ENCODE measurements around the gene SIGLEC14. TPM values are rescaled to one million over a fixed set of nuclear protein-coding genes. Genes with fewer than 3 reads are reported as not detected.
"Not testable (repeated sequence)": the region's sequence is repeated elsewhere in the genome, so short reads cannot be mapped to it uniquely, and the experiment has no call there.

The SIGLEC14 gene, protein sequence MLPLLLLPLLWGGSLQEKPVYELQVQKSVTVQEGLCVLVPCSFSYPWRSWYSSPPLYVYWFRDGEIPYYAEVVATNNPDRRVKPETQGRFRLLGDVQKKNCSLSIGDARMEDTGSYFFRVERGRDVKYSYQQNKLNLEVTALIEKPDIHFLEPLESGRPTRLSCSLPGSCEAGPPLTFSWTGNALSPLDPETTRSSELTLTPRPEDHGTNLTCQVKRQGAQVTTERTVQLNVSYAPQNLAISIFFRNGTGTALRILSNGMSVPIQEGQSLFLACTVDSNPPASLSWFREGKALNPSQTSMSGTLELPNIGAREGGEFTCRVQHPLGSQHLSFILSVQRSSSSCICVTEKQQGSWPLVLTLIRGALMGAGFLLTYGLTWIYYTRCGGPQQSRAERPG
- total RNA-seq (2012; rRNA removed), result not detected in 2 replicates

DNA sequence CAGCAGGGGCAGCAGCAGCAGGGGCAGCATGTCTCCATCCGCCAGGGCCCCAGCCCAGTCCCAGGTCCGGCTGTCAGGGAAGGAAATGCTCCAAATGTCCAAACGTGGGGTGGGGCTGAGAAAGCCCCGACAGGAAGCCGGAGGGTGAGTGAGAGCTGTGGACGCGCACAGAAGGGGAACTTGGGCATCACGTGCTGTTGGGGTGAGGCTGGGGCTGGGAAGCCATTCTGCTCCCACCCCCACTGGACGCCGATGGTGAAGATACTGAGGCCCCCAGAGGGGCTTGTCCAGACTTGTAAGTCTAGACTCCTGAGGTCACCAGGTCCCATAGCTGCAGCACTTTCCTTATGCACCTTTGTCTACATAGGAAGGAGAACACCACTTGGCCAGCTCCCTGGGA lies at the start of gene SIGLEC14:
Gene SIGLEC14 (minus strand): TSS at position 96 of the 400 bp plus-strand sequence. CDS start 66 bp downstream, at position 30.
- H3K9ac ChIP-seq (ENCODE audit: low read depth, low read length); H3K4me2 ChIP-seq (ENCODE audit: low read length); H3K9me3 ChIP-seq (replicated peaks; ENCODE audit: low read length); H3K36me3 ChIP-seq (ENCODE audit: insufficient read depth, low read length); H3K4me1 ChIP-seq (ENCODE audit: control insufficient read depth, insufficient read depth, low read length); H3K4me3 ChIP-seq (ENCODE audit: low read length); H3K27me3 ChIP-seq (ENCODE audit: control insufficient read depth, insufficient read depth, low read length): not testable (repeated sequence)

DNA sequence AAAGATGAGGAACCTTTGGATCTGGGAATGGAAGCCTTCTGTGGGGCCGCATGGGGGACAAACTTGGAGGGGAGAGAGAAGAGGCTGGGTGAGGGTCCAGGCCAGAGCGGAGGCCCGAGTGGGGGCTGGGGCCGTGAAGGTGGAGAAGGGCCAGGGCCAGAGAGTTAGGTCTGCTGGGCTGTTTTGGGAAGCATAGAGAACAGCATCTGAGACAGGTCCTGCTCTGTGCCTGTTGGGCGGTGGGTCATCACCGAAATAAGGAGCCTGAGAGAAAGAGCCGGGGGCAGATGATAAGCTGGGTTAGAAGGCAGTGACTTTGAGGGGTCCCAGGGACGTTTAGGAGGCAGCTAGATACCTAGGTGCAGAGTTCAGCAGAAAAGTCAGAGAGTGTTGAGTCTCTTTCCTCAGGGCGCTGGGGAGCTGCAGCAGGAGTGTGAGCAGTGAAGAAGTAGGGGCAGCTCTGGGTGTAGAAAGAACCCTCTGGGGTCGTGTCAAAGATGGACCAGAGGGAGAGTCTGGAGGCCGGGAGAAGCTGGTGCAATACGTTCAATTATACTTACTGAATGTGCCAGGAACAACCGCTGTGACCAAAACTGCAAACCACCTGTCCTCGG lies 49.2 kb upstream of the SIGLEC14 start:
- Histone ChIP-seq H3K4me2 (ENCODE audit: low read length) (no peak overlapping the region), H3K27me3 (ENCODE audit: control insufficient read depth, insufficient read depth, low read length) (no peaks in the 10 kb centered on the region), H3K9ac (ENCODE audit: low read depth, low read length) (no peak overlapping the region), H3K9me3 (replicated peaks; ENCODE audit: low read length) (no peaks in the 10 kb centered on the region), H3K4me1 (ENCODE audit: control insufficient read depth, insufficient read depth, low read length) (peaks cover 13% of the 10 kb centered on the region), H3K4me3 (ENCODE audit: low read length) (no peak overlapping the region), H3K36me3 (ENCODE audit: insufficient read depth, low read length) (peaks cover 74% of the 10 kb centered on the region)

DNA sequence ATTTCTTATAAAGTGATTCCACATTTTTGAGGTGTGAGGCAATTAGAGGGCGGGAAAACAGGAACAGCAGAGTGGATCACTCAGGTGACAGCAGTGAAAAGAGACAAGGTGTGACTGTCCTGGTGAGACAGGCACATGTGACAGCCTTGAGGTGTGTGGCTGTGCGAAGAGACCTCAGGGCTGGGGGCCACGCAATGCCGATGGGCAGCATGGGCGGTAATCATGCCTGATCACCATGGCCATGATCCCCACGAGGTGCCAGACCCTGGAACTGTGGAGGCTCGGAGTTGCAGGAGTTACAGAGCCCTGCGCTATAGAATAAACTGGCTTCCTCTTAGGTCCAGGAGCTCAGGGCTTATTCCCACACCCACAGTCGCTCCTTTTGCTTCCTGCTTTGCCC lies 48.5 kb upstream of the SIGLEC14 start:
- no peaks in the 10 kb centered on the region for H3K27me3 ChIP-seq (ENCODE audit: control insufficient read depth, insufficient read depth, low read length)
- no peak overlapping the region for H3K4me3 ChIP-seq (ENCODE audit: low read length)
- no peak overlapping the region for H3K9ac ChIP-seq (ENCODE audit: low read depth, low read length)
- no peak overlapping the region for H3K4me2 ChIP-seq (ENCODE audit: low read length)
- peaks cover 67% of the 10 kb centered on the region for H3K36me3 ChIP-seq (ENCODE audit: insufficient read depth, low read length)
- H3K9me3 ChIP-seq (replicated peaks; ENCODE audit: low read length), result no peaks in the 10 kb centered on the region
- H3K4me1 ChIP-seq (ENCODE audit: control insufficient read depth, insufficient read depth, low read length), result peaks cover 13% of the 10 kb centered on the region

DNA sequence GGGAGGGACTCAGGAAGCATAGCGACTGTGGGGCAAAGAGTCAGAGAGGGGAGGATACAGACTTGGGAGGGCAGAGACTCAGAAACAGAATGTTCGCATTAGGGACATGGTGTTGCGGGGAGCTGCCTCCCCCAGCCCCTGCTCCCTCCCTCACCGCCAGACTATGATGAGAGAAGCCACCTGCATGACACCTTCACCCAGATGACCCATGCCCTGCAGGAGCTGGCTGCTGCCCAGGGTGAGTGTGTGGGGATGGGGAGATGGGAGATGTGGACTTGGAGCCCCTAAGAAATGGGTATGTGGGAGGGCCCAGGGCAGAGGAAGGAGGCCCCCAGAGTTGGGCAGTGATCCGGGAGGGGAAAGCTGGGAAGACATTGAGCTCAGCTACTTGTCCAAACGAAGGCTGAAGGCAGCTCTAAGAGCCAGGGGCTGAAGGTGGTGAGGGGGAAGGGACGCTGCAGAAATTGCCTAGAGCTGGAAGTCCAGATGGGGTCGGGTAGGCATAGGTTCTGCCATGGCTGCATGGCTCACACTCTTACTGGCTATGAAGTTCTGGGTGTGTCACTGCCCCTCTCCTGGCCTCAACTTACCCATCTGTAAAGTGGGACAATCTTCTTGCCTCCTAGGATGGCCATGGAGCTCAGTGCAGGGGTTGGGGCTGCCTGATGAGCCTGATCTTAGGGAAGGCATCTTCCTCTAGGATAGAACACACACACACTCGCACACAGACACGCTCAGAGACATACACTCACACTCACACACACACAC lies 47.9 kb upstream of the SIGLEC14 start:
- H3K4me1 ChIP-seq (ENCODE audit: control insufficient read depth, insufficient read depth, low read length), result peaks cover 13% of the 10 kb centered on the region
- H3K9ac ChIP-seq (ENCODE audit: low read depth, low read length), result no peak overlapping the region
- H3K36me3 ChIP-seq (ENCODE audit: insufficient read depth, low read length), result peaks cover 63% of the 10 kb centered on the region
- no peaks in the 10 kb centered on the region for H3K27me3 ChIP-seq (ENCODE audit: control insufficient read depth, insufficient read depth, low read length)
- H3K9me3 ChIP-seq (replicated peaks; ENCODE audit: low read length), result no peaks in the 10 kb centered on the region
- H3K4me2 ChIP-seq (ENCODE audit: low read length), result no peak overlapping the region
- no peak overlapping the region for H3K4me3 ChIP-seq (ENCODE audit: low read length)

DNA sequence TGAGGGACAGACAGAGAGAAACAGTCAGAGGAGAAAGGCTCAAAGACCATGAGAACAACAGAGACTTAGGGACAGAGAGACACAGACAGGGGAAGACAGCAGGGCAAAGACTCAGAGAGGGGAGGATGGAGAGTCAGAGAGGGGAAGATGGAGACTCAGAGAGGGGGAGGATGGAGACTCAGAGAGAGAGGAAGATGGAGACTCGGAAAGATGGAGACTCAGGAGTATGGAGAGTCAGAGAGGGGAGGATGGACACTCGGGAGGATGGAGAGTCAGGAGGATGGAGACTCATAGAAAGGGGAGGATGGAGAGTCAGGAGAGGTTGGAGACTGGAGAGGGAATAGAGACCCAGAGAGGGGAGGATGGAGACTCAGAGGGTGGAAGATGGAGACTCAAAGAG lies 47.2 kb upstream of the SIGLEC14 start:
- no peak overlapping the region for H3K4me2 ChIP-seq (ENCODE audit: low read length)
- H3K9ac ChIP-seq (ENCODE audit: low read depth, low read length), result no peak overlapping the region
- H3K27me3 ChIP-seq (ENCODE audit: control insufficient read depth, insufficient read depth, low read length), result no peaks in the 10 kb centered on the region
- H3K4me3 ChIP-seq (ENCODE audit: low read length), result no peak overlapping the region
- H3K36me3 ChIP-seq (ENCODE audit: insufficient read depth, low read length), result peaks cover 56% of the 10 kb centered on the region
- H3K9me3 ChIP-seq (replicated peaks; ENCODE audit: low read length), result no peaks in the 10 kb centered on the region
- H3K4me1 ChIP-seq (ENCODE audit: control insufficient read depth, insufficient read depth, low read length), result peaks cover 13% of the 10 kb centered on the region

DNA sequence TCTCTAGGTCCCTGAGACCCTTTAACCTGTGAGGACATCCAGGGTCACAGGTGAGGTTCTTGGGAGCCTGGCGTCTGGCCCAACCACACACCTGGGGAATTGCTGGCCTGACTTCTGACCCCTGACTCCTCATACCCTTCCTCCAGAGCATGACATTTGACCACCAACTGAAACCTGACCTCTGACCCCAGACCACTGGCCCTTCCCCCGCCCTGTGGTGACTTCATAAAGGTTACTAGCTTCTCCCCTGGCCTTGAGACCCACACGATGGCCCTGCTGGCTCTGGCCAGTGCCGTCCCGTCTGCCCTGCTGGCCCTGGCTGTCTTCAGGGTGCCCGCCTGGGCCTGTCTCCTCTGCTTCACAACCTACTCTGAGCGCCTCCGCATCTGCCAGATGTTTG lies 46.6 kb upstream of the SIGLEC14 start, which contains the start of gene SPACA6:
Gene SPACA6 (plus strand): TSS at position 71 of the 400 bp plus-strand sequence. CDS start 197 bp downstream, at position 268.
- Histone ChIP-seq H3K9me3 (replicated peaks; ENCODE audit: low read length) (no peaks in the 10 kb centered on the region), H3K4me1 (ENCODE audit: control insufficient read depth, insufficient read depth, low read length) (peaks cover 13% of the 10 kb centered on the region), H3K27me3 (ENCODE audit: control insufficient read depth, insufficient read depth, low read length) (no peaks in the 10 kb centered on the region), H3K9ac (ENCODE audit: low read depth, low read length) (peak within 1 kb of the TSS; percentile 97), H3K36me3 (ENCODE audit: insufficient read depth, low read length) (peaks cover 51% of the 10 kb centered on the region), H3K4me3 (ENCODE audit: low read length) (peak within 1 kb of the TSS; percentile 99), H3K4me2 (ENCODE audit: low read length) (peak within 1 kb of the TSS; percentile 100)

DNA sequence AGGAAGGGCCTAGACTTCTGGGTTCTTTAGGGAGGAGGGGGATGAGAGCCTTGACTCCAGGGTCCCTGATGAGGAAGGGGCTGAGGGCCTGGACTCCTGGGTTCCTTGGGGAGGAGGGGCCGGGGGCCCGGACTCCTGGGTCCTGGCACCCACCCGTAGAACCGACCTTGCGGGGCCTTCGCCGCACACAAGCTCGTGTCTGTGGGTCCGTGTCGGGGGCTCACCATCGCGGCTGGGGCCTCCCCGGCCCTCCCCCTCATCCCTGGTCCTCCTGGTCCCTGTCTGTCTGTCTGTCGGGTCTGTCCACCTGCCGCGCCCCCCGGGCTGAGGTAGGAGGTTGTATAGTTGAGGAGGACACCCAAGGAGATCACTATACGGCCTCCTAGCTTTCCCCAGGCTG lies 45.8 kb upstream of the SIGLEC14 start:
- H3K36me3 ChIP-seq (ENCODE audit: insufficient read depth, low read length), result peaks cover 43% of the 10 kb centered on the region
- H3K4me3 ChIP-seq (ENCODE audit: low read length), result peak overlapping the region; percentile 99
- no peaks in the 10 kb centered on the region for H3K27me3 ChIP-seq (ENCODE audit: control insufficient read depth, insufficient read depth, low read length)

DNA sequence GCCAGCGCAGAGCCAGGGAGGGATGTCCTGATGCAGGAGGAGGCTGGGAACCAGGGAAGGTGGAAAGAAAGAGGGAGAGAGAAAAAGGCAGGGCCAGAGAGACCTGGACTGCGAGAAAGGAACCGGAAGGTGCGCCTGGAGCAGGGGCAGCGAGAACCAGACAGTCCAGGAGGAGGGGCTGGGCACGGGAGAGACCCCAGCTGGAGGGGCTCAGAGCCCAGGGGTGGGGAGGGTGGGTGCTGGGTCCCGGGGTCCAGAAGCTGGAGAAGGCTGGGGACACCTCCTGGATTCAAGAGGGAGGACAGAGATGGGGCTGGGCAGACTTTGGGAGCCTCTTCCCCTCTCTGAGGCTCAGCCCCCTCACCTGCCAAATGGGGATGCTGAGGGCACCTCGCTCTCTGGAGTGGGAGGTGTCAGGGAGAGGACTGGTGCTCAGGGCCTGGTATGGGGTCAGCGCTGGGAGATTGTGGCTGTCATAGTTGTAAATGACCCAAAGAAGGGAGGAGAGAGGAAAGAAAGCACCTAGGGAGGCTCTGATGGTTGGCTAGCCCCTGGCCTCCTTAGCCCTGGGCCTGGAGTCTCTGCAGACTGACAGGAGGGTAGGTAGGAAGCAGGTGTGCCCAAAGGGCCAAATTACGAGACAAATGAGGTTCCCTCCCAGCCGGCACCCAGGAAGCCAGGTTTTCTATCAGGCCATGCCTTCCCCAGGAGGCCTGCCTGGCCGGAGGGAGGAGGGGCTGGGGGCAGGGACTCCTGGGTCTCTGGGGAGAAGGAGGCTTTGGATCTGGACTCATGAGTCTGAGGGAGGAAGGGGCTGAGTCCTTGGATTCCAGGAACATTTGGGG lies 45.2 kb upstream of the SIGLEC14 start:
- Histone ChIP-seq H3K4me3 (ENCODE audit: low read length) (peak overlapping the region; percentile 99), H3K9ac (ENCODE audit: low read depth, low read length) (peak overlapping the region; percentile 97), H3K27me3 (ENCODE audit: control insufficient read depth, insufficient read depth, low read length) (no peaks in the 10 kb centered on the region), H3K4me2 (ENCODE audit: low read length) (peak overlapping the region; percentile 100), H3K36me3 (ENCODE audit: insufficient read depth, low read length) (peaks cover 36% of the 10 kb centered on the region), H3K4me1 (ENCODE audit: control insufficient read depth, insufficient read depth, low read length) (peaks cover 24% of the 10 kb centered on the region), H3K9me3 (replicated peaks; ENCODE audit: low read length) (no peaks in the 10 kb centered on the region)

More for the DNA sequence above, 45.8 kb upstream of the SIGLEC14 start:
- H3K9ac ChIP-seq (ENCODE audit: low read depth, low read length), result peak overlapping the region; percentile 97
- peak overlapping the region; percentile 100 for H3K4me2 ChIP-seq (ENCODE audit: low read length)
- H3K9me3 ChIP-seq (replicated peaks; ENCODE audit: low read length), result no peaks in the 10 kb centered on the region
- H3K4me1 ChIP-seq (ENCODE audit: control insufficient read depth, insufficient read depth, low read length), result peaks cover 21% of the 10 kb centered on the region

DNA sequence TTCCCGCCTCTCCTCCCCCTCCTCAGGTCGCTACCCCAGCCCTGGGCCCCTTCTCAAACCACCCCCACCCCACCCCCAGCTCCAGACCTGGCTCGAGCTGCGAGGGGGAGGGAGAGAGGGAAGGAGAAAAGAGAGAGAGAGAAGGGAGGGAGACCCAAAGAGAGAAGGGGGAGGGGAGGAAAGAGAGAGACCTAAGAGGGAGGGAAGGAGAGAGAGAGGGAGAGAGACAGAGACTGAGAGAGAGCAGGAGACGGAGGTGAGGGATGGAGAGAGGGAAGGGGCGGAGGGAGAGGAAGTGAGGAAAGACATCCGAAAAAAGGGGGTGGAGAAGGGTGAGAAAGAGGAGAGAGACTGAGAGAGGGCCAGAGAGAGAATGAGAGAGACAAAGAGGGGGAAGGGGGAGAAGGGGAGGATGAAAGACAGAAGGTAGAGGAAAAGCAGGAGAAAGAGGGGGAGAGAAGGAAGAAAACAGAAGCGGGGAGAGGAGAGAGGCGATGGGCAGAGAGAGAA lies 44.5 kb upstream of the SIGLEC14 start:
- H3K4me3 ChIP-seq (ENCODE audit: low read length), result peak overlapping the region; percentile 99
- no peaks in the 10 kb centered on the region for H3K27me3 ChIP-seq (ENCODE audit: control insufficient read depth, insufficient read depth, low read length)
- peak overlapping the region; percentile 97 for H3K9ac ChIP-seq (ENCODE audit: low read depth, low read length)
- peaks cover 30% of the 10 kb centered on the region for H3K36me3 ChIP-seq (ENCODE audit: insufficient read depth, low read length)
- peak overlapping the region; percentile 100 for H3K4me2 ChIP-seq (ENCODE audit: low read length)
- H3K9me3 ChIP-seq (replicated peaks; ENCODE audit: low read length), result no peaks in the 10 kb centered on the region
- peaks cover 30% of the 10 kb centered on the region for H3K4me1 ChIP-seq (ENCODE audit: control insufficient read depth, insufficient read depth, low read length)

DNA sequence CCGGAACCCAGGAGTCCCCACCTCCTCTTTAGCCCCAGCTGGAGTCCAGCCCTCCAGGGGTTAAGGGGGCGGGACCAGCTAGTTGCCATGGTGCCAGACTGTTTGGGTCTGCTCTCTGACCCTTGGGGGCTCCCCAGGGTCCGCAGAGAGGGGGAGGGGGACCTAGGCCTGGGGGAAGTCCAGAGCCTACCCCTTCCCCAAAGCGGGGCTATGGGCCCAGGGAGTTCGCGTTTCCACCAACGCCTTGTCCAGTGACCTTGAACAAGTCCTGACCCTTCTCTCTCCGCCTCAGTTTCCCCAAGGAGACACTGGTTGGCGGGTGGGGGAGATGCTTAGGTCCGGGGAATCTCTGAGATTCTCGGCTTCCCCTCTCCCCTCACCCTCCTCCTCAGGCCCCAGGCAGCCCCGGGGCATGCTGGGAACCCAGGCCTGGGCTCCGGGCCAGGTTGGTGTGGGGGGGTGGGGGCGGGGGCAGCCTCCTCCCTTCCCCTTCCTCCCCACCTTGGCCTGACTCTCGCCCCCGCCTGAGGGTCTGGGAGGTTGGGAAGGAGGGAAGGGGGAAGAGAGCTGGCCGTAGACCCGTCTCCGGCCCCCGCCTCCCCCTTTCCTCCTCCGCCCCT lies 43.9 kb upstream of the SIGLEC14 start:
- peaks cover 24% of the 10 kb centered on the region for H3K36me3 ChIP-seq (ENCODE audit: insufficient read depth, low read length)
- peaks cover 34% of the 10 kb centered on the region for H3K4me1 ChIP-seq (ENCODE audit: control insufficient read depth, insufficient read depth, low read length)
- H3K27me3 ChIP-seq (ENCODE audit: control insufficient read depth, insufficient read depth, low read length), result no peaks in the 10 kb centered on the region
- H3K4me3 ChIP-seq (ENCODE audit: low read length), result peak overlapping the region; percentile 99
- H3K9me3 ChIP-seq (replicated peaks; ENCODE audit: low read length), result no peaks in the 10 kb centered on the region
- H3K9ac ChIP-seq (ENCODE audit: low read depth, low read length), result peak overlapping the region; percentile 97
- H3K4me2 ChIP-seq (ENCODE audit: low read length), result peak overlapping the region; percentile 100
